HL-60 (cell line): ENCODE results near the gene NINJ2.

Source experiments
- DNase-seq, 2 experiments: peaks; one replicate each; pipeline ENCODE4 v3.0.0-alpha.2; 2010 to 2020; ENCODE audit warnings: low read depth in 1 of 2, low spot score in 1 of 2
- H3K27ac ChIP-seq: fragments of 250-450 bp; sonication (Bioruptor Pico); replicated peaks from 2 replicates; pipeline ENCODE4 v1.5.1; 2020; ENCODE audit warnings: mild to moderate bottlenecking, moderate library complexity
- H3K27me3 ChIP-seq: fragments of 250-450 bp; sonication (Bioruptor Pico); 2 replicates; pipeline ENCODE4 v1.5.1; 2021; ENCODE audit warnings: mild to moderate bottlenecking, moderate library complexity; ENCODE audit not compliant: insufficient read depth, poor library complexity, severe bottlenecking
- H3K4me3 ChIP-seq: replicated peaks from 2 replicates; pipeline ENCODE4 v1.5.1; 2011; ENCODE audit warnings: mild to moderate bottlenecking, control low read depth, low read length; ENCODE audit not compliant: insufficient read depth
- CTCF ChIP-seq: IDR thresholded peaks from one replicate; pipeline ENCODE4 v1.5.1; 2011; ENCODE audit warnings: low read length, control low read depth, inconsistent platforms; ENCODE audit not compliant: insufficient read depth
- GABPA ChIP-seq: IDR thresholded peaks from 2 replicates; pipeline ENCODE4 v1.6.1; 2012; ENCODE audit warnings: low read depth
- POLR2AphosphoS5 ChIP-seq: IDR thresholded peaks from 2 replicates; pipeline ENCODE4 v1.6.1; 2012; ENCODE audit warnings: low read depth
- REST ChIP-seq: IDR thresholded peaks from 2 replicates; pipeline ENCODE4 v1.6.1; 2012; ENCODE audit warnings: low read depth; ENCODE audit not compliant: insufficient replicate concordance
- SPI1 ChIP-seq: IDR thresholded peaks from 2 replicates; pipeline ENCODE4 v1.6.1; 2012; ENCODE audit warnings: low read depth, mild to moderate bottlenecking, borderline replicate concordance

NINJ2 gene

DNA sequence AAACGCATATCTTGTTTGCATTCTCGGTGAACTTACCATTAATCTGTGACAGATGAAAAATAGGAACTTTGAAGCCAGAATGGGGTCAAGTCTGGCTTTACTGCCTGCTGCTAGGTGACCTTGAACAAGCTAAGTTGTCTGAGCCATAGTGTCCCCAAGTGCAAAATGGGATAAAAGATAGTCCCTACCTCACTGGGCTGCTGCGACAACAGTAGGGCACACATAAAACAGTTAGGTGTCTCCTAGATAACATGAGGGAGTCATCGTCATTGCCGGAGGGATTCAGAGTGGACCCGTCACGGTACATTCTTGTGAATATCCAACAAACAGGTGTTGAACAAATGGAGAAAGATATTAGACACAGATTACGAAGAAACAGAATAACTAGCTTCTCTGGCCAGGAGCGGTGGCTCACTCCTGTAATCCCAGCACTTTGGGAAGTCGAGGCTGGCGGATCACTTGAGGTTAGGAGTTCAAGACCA lies 71.2 kb downstream of the NINJ2 start:
- no peaks in the 10 kb centered on the region for H3K27me3 ChIP-seq
- TF ChIP-seq POLR2AphosphoS5 (no peak), REST (no peak), GABPA (no peak), SPI1 (no peak), CTCF (no peak)
- no peak overlapping the region for H3K27ac ChIP-seq
- no peak overlapping the region for H3K4me3 ChIP-seq
- no peak for DNase-seq

DNA sequence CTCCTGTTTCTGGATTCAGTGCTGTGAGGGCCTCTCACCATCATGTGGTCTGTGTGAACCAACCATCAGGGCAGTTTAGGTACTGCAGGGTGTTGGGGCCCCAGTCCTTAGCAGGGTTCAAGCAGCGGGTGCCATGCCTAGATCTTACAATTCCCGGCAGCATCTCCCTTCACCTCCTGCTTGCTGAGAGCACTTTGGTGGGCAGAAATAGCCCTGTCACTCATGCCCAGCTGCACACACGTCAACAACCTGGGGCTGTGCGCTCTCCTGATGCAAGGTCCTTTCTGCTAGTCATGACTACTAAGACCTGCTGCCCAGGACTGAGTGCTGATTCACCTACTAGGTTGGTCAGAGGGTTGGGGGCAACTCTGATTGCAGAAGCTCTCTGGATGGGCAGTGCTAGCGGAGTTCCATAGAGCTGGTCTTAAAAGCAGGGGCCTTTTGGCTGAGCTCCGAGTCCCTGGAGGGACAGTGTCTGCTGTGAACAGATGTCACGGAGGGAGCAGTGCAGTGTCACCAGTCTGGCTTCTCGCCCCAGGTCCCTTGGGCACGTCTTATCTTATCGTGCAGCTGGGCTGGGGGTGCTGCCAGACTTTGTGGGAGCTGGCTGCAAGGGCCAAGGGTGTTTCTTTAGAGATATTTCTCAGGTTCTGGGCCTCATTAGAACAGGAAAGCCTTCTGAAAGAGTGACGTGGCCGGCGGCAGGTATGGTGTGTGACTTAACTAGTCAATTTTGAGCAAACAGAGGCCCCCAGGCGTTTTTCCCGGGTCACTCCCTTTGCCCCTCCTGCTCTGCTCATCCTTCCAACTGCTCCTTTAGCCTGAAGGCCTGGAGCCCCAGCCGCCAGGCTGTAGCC lies 71.8 kb downstream of the NINJ2 start:
- peak; percentile 64; the same call in 1 of the 2 replicates for TF ChIP-seq POLR2AphosphoS5
- TF ChIP-seq CTCF, result no peak
- peak in 1 of 2 experiments; percentile 42 for DNase-seq
- no peak overlapping the region for H3K4me3 ChIP-seq
- no peaks in the 10 kb centered on the region for H3K27me3 ChIP-seq
- no peak overlapping the region for H3K27ac ChIP-seq

DNA sequence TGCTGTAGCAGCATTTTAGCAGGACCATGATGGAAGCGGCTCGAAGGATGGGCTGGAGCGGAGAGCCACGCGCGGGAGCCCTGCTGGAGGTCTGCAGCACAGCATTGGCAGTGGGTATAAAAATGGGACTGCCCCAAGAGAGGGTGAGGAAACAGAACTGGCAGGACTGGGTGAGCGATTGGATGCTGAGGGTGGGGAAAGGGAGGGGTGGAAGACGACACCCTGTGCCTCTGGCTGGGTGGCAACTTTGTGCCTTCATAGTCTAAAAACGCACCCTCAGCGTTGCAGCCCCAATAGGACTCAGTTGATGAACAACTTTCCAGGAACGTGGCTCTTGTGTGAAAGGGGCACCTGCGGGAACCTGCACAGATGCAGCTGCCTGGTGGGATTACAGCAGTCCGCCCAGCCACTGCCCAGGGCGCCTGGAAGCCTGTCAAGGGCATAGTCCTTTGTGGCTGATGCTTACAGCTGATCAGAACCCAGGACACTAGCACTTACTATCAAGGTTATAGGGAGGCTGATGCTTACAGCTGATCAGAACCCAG lies 73.0 kb downstream of the NINJ2 start:
- Histone ChIP-seq H3K27me3 (no peaks in the 10 kb centered on the region), H3K27ac (no peak overlapping the region), H3K4me3 (no peak overlapping the region)
- no peak for DNase-seq
- TF ChIP-seq GABPA (no peak), POLR2AphosphoS5 (no peak), SPI1 (no peak), REST (no peak), CTCF (no peak)
